Esophagus muscularis mucosa (tissue), 4 donors: ENCODE results near the gene FOXN3. TPM values are rescaled to one million over a fixed set of nuclear protein-coding genes. Genes with fewer than 3 reads are reported as not detected.

ENCODE experiments used
- DNase-seq: peaks from one replicate; pipeline ENCODE4 v3.0.0-alpha.2; 2017; ENCODE audit errors: extremely low spot score
- H3K27ac ChIP-seq, 4 donors: fragments of 200-600 bp; sonication (generic); replicated peaks in 1 of 4; 1 replicate in 3 of 4; 2 replicates in 1 of 4; pipeline ENCODE4 v1.5.1; 2016 to 2019; ENCODE audit warnings: mild to moderate bottlenecking in 1 of 4
- H3K27me3 ChIP-seq, 4 donors: fragments of 200-600 bp; sonication (generic); one replicate each; pipeline versions ENCODE4 v1.5.1 to v1.6.0; 2016 to 2019
- H3K36me3 ChIP-seq, 4 donors: fragments of 200-600 bp; sonication (generic); one replicate each; pipeline ENCODE4 v1.5.1; 2016 to 2019
- H3K4me1 ChIP-seq, 4 donors: fragments of 200-600 bp; sonication (generic); one replicate each; pipeline ENCODE4 v1.5.1; 2016 to 2019
- H3K4me3 ChIP-seq, 4 donors: fragments of 200-600 bp; sonication (generic); 1 replicate in 2 of 4; 2 replicates in 2 of 4; pipeline ENCODE4 v1.5.1; 2016 to 2019; ENCODE audit warnings: mild to moderate bottlenecking in 4 of 4, moderate library complexity in 1 of 4
- H3K9me3 ChIP-seq, 4 donors: fragments of 200-600 bp; sonication (generic); 1 replicate in 3 of 4; 2 replicates in 1 of 4; pipeline ENCODE4 v1.5.1; 2016 to 2019
- EP300 ChIP-seq: sonication (generic); formaldehyde crosslinking; IDR thresholded peaks from one replicate; pipeline ENCODE4 v1.6.1; 2017; ENCODE audit warnings: antibody characterized with exemption
- POLR2A ChIP-seq: fragments of 450-650 bp; IDR thresholded peaks from one replicate; pipeline ENCODE4 v1.6.1; 2017; ENCODE audit warnings: antibody characterized with exemption, moderate library complexity, mild to moderate bottlenecking, low read depth
- POLR2AphosphoS5 ChIP-seq, 2 donors: sonication (generic); formaldehyde crosslinking; IDR thresholded peaks; one replicate each; pipeline ENCODE4 v1.6.1; 2017; ENCODE audit warnings: antibody characterized with exemption in 2 of 2
- WGBS: methylation state at CpG from one replicate; pipeline ENCODE4 v1.1.5; 2018; 5-methylcytosine and 5-hydroxymethylcytosine counted together
- intact Hi-C: fragments of 100-400 bp; cut with DNase I; formaldehyde crosslinking; loops from one replicate; pipeline ENCODE4 v1.15.1; 2023
- total RNA-seq, 4 donors: library from RNA; depleted of rRNA; stranded (reverse); fragments of >200 nt; gene quantifications; one replicate each; pipeline versions ENCODE4 v1.1.0 to v1.2.1, GENCODE V29; 2016
- TF ChIP-seq, protein P1 (sequence below), 3 experiments: fragments of 200-600 bp in 2 of 3; fragments of 450-650 bp in 1 of 3; sonication (generic) in 2 of 3; IDR thresholded peaks; one replicate each; pipeline ENCODE4 v1.5.1; 2017 to 2019; ENCODE audit warnings: antibody characterized with exemption in 3 of 3, mild to moderate bottlenecking in 2 of 3, moderate library complexity in 1 of 3

The FOXN3 gene, protein sequence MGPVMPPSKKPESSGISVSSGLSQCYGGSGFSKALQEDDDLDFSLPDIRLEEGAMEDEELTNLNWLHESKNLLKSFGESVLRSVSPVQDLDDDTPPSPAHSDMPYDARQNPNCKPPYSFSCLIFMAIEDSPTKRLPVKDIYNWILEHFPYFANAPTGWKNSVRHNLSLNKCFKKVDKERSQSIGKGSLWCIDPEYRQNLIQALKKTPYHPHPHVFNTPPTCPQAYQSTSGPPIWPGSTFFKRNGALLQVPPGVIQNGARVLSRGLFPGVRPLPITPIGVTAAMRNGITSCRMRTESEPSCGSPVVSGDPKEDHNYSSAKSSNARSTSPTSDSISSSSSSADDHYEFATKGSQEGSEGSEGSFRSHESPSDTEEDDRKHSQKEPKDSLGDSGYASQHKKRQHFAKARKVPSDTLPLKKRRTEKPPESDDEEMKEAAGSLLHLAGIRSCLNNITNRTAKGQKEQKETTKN
- total RNA-seq = 100 to 1,000 TPM; 114 to 180 (median 145) TPM

DNA sequence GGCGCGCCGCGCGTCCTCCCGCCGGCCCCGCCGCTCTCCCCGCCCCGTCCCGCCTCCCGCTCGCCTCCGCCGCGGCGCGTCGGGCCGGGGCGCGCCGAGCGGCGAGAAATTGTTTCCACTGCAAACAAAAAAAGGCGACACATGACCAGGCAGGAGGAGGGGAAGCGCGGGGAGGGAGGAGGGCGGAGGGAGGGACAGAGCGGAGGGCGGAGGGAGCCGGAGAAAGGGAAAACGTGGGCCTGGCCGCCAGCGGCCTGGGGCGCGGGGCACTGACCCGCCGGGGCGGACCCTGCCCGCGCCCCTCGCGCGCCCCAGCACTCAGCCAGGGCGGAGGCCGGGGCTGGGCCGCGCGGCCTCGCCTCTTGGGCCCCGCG, at the start of gene FOXN3:
Gene FOXN3, minus strand, starts transcription at position 143 of the 374 bp plus-strand sequence. CDS start 4,757 bp downstream, outside the sequence.
- intact Hi-C loops = loop anchor here (5.0 kb wide), 2 partner anchors 200 to 500 kb away; no protein-coding TSS in a partner anchor
- Histone ChIP-seq H3K27ac (peak within 1 kb of the TSS; percentile 96 to 99 (median 98)), H3K9me3 (no peaks in the 10 kb centered on the region), H3K27me3 (no peaks in the 10 kb centered on the region), H3K4me1 (peaks cover 27 to 48% (median 40%) of the 10 kb centered on the region in 4 donors), H3K36me3 (peaks cover 0 to 10% (median 6%) of the 10 kb centered on the region in 4 donors), H3K4me3 (peak within 1 kb of the TSS; percentile 78 to 94 (median 88))
- TF ChIP-seq EP300 (no peak), POLR2AphosphoS5 (IDR thresholded peaks at IDR 0.05) (peak; percentile 54 to 74)
- DNase-seq = peak; percentile 97
- 0% methylated on average over 5 of the region's 54 CpGs for WGBS

DNA sequence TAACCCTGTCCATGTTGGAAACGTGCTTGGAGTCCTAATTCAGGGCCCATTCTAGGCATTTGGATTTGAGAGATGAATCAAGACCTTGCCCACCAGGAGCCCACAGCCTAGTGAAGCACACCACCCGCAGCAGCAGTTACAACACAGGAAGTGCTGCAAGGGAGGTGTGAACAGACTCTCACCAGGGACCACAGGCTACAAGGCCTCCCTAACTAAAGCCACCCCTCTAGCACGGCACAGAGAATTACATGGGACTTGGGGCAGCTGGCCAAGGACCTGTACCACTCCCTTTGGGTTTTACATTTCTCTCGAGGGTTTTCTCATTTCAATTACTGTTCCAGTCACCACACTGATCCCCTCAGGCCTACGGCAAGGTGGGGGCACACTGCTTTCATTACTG, 49.5 kb upstream of the FOXN3 start:
- TF ChIP-seq POLR2A (no peak), EP300 (no peak), POLR2AphosphoS5 (IDR thresholded peaks at IDR 0.05) (no peak)
- TF ChIP-seq, protein P1, sequence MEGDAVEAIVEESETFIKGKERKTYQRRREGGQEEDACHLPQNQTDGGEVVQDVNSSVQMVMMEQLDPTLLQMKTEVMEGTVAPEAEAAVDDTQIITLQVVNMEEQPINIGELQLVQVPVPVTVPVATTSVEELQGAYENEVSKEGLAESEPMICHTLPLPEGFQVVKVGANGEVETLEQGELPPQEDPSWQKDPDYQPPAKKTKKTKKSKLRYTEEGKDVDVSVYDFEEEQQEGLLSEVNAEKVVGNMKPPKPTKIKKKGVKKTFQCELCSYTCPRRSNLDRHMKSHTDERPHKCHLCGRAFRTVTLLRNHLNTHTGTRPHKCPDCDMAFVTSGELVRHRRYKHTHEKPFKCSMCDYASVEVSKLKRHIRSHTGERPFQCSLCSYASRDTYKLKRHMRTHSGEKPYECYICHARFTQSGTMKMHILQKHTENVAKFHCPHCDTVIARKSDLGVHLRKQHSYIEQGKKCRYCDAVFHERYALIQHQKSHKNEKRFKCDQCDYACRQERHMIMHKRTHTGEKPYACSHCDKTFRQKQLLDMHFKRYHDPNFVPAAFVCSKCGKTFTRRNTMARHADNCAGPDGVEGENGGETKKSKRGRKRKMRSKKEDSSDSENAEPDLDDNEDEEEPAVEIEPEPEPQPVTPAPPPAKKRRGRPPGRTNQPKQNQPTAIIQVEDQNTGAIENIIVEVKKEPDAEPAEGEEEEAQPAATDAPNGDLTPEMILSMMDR (IDR thresholded peaks at IDR 0.05) = no peak
- Histone ChIP-seq H3K9me3 (no peaks in the 10 kb centered on the region), H3K27me3 (no peaks in the 10 kb centered on the region), H3K4me3 (no peak overlapping the region), H3K36me3 (no peaks in the 10 kb centered on the region), H3K27ac (no peak overlapping the region), H3K4me1 (peaks cover 0 to 13% (median 9%) of the 10 kb centered on the region in 4 donors)
- intact Hi-C loops = no loop called here
- 81% methylated on average over 5 of the region's 5 CpGs for WGBS
- DNase-seq = no peak

DNA sequence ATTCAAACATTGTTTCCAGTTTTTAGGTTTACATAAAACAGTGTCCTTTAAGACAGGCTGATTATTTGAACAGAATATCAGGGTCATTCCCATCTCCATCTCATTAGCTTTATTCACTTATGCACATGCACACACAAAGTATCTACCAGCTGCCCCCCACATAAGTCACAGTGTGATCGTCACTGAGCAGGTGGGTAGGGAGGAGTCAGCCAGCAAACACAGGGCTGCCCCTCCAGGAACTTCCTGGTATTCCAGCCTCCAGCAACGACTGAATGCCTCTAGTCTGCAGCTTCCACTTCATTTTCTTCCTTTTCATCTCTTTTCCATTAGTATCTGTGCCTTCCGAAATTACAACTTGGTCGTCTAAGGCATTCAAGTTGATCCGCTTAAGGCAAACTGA, 48.8 kb upstream of the FOXN3 start:
- Histone ChIP-seq H3K36me3 (no peaks in the 10 kb centered on the region), H3K27ac (no peak overlapping the region), H3K9me3 (no peaks in the 10 kb centered on the region), H3K4me1 (peaks cover 0 to 12% (median 6%) of the 10 kb centered on the region in 4 donors), H3K4me3 (no peak overlapping the region), H3K27me3 (no peaks in the 10 kb centered on the region)
- 70% methylated on average over 5 of the region's 5 CpGs for WGBS
- no peak for TF ChIP-seq POLR2AphosphoS5 (IDR thresholded peaks at IDR 0.05)
- TF ChIP-seq, protein P1 (IDR thresholded peaks at IDR 0.05) = no peak
- TF ChIP-seq POLR2A = no peak
- no peak for TF ChIP-seq EP300
- no peak for DNase-seq
- intact Hi-C loops = no loop called here

DNA sequence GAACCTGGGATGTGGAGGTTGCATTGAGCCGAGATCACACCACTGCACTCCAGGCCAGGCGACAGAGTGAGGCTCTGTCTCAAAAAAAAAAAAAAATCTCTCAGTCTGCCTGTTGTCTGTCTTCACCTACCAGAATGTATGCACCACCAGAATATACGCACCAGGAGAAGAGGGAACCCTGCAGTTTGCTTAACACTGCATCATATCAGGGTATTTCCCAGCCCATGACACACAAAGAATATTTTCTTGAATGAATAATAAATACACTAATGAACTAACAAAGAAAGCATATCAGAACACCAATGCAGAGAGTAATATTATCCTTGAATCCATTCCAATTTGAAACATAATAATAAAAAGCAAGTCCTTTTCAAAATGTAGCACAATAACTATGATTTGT, 44.2 kb upstream of the FOXN3 start:
- Histone ChIP-seq H3K27ac (no peak overlapping the region), H3K27me3 (no peaks in the 10 kb centered on the region), H3K9me3 (no peaks in the 10 kb centered on the region), H3K4me3 (no peak overlapping the region), H3K36me3 (no peaks in the 10 kb centered on the region), H3K4me1 (no peaks in the 10 kb centered on the region)
- no peak for DNase-seq
- 92% methylated on average over 3 of the region's 3 CpGs for WGBS
- intact Hi-C loops = no loop called here
- TF ChIP-seq EP300 = no peak
- no peak for TF ChIP-seq POLR2AphosphoS5 (IDR thresholded peaks at IDR 0.05)

DNA sequence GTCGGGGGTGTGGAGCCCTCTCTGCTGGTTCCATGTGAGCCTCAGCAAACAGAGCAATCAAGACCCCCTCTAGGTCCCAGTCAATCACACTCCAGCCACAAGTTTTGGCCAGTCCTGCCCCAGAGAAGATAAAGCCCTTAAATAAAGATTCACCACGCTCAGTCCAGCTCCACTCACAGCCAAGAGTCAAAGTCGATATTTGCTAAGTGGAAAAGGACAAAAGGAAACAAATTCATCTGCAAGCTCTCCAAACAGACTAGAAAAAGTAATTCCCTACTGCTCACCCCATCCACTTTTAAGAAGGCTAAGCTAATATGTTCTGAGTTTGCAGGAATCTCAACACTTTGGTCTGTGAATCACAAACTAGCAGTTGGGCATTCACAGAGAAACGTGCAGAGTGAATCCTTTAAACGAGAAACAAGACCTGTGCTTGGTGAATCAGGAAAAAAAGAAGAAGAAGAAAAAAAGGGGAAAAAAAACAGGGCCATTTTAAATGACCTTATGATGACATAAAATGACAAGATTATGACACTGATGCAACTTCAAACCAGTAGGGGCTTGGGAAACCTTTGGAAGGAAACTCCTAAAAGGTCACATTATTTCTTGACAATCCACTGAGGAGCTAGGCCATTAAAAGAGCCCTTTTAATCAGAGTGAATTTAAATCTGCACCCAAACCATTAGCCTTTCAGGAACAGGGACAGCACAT, 41.8 kb upstream of the FOXN3 start:
- intact Hi-C loops = no loop called here
- Histone ChIP-seq H3K27ac (no peak overlapping the region), H3K4me3 (no peak overlapping the region), H3K36me3 (no peaks in the 10 kb centered on the region), H3K4me1 (no peaks in the 10 kb centered on the region), H3K27me3 (no peaks in the 10 kb centered on the region), H3K9me3 (no peaks in the 10 kb centered on the region)
- DNase-seq = no peak
- TF ChIP-seq, protein P1 (IDR thresholded peaks at IDR 0.05) = no peak
- TF ChIP-seq POLR2AphosphoS5 (IDR thresholded peaks at IDR 0.05) (no peak), POLR2A (no peak), EP300 (no peak)
- 76% methylated on average over 5 of the region's 5 CpGs for WGBS
